ENCODE measurements around the gene RPL13A. TPM values are rescaled to one million over a fixed set of nuclear protein-coding genes. Genes with fewer than 3 reads are reported as not detected.

RPL13A gene
- total and polyA plus RNA-seq, 9 of the 15 experiments (the other 6 are each of a cell fraction or from before 2014, with no cell fraction given): 1,744 to 5,482 (median 2,949) TPM

- no peak overlapping the region for H2AFZ ChIP-seq (ENCODE audit: low read depth, low read length)
- H3K27ac ChIP-seq (ENCODE audit: extremely low read depth, low read depth, low read length): peak overlapping the region; percentile 9; the same call in 1 of the 3 replicates
- no peaks in the 10 kb centered on the region; the same call in 1 of the 2 replicates for H4K20me1 ChIP-seq (replicated peaks; ENCODE audit: control insufficient read depth, insufficient read depth, low read length)
- FAIRE-seq (no peak), DNase-seq (ENCODE audit: extremely low read depth in 1 of 4, low spot score in 3 of 4) (peak; percentile 66 to 76 (median 72)), ATAC-seq (peak; percentile 19)
- BruUV-seq (replicated peaks): no TSS peak
- H3K9me3 ChIP-seq (replicated peaks; ENCODE audit: control insufficient read depth, insufficient read depth, low read depth, low read length): no peaks in the 10 kb centered on the region
- ChIA-PET POLR2A (interaction anchor here (0.6 to 1.2 kb wide), 6 partner anchors 9 to 169 kb away, joined by 3 to 4 read pairs (median 3); partner anchors contain the start of gene RPS11), CTCF (ENCODE audit: low intra/inter-chr PET ratio) (no interaction called here)
- H3K9me1 ChIP-seq (ENCODE audit: control insufficient read depth, insufficient read depth, low read length): no peaks in the 10 kb centered on the region
- peak overlapping the region in 1 of 2 experiments; percentile 65; a peak in 2 of 4 replicates for H3K9ac ChIP-seq (ENCODE audit: insufficient read depth in 1 of 2, low read depth in 2 of 2, low read length in 2 of 2)
- peak overlapping the region; percentile 39 for H3K4me2 ChIP-seq (ENCODE audit: insufficient read depth, low read length)
- 72% methylated on average over 24 of the region's 32 CpGs for WGBS (ENCODE audit: insufficient coverage, low coverage, missing lambda C conversion rate)
- intact Hi-C loops (cut with micrococcal nuclease) (loop anchor here (10.0 kb wide), 1 partner anchor 183 kb away; no protein-coding TSS in a partner anchor), in situ Hi-C loops (cut with MboI) (no loop called here)
- H3K79me2 ChIP-seq (ENCODE audit: control insufficient read depth, insufficient read depth, low read length): peaks cover 34% of the 10 kb centered on the region
- no peak overlapping the region for H3K4me3 ChIP-seq
- H3K36me3 ChIP-seq (ENCODE audit: control insufficient read depth, insufficient read depth, low read length): peaks cover 41% of the 10 kb centered on the region; the same call in 2 of the 3 replicates
- no peaks in the 10 kb centered on the region for H3K27me3 ChIP-seq (ENCODE audit: control insufficient read depth in 2 of 2, insufficient read depth in 2 of 2, low read length in 2 of 2)
- peaks cover 16 to 59% of the 10 kb centered on the region in 2 experiments; a peak in 4 of 5 replicates for H3K4me1 ChIP-seq (replicated peaks in 1 of 2; ENCODE audit: control insufficient read depth in 2 of 2, insufficient read depth in 2 of 2, low read length in 2 of 2)
- TF ChIP-seq NEUROD1 (IDR thresholded peaks at IDR 0.05; ENCODE audit: borderline replicate concordance, low read depth, low read length, partially characterized antibody): no peak
- TF ChIP-seq NFXL1 (CRISPR knock-in tag; IDR thresholded peaks at IDR 0.05): no peak
- TF ChIP-seq GTF3C2 (IDR thresholded peaks at IDR 0.05; ENCODE audit: borderline replicate concordance, extremely low read depth, insufficient read length): no peak
- TF ChIP-seq CREM (IDR thresholded peaks at IDR 0.05; ENCODE audit: low read depth): peak; percentile 68
- no peak for TF ChIP-seq GMEB1 (CRISPR knock-in tag; IDR thresholded peaks at IDR 0.05)
- TF ChIP-seq, protein P1, sequence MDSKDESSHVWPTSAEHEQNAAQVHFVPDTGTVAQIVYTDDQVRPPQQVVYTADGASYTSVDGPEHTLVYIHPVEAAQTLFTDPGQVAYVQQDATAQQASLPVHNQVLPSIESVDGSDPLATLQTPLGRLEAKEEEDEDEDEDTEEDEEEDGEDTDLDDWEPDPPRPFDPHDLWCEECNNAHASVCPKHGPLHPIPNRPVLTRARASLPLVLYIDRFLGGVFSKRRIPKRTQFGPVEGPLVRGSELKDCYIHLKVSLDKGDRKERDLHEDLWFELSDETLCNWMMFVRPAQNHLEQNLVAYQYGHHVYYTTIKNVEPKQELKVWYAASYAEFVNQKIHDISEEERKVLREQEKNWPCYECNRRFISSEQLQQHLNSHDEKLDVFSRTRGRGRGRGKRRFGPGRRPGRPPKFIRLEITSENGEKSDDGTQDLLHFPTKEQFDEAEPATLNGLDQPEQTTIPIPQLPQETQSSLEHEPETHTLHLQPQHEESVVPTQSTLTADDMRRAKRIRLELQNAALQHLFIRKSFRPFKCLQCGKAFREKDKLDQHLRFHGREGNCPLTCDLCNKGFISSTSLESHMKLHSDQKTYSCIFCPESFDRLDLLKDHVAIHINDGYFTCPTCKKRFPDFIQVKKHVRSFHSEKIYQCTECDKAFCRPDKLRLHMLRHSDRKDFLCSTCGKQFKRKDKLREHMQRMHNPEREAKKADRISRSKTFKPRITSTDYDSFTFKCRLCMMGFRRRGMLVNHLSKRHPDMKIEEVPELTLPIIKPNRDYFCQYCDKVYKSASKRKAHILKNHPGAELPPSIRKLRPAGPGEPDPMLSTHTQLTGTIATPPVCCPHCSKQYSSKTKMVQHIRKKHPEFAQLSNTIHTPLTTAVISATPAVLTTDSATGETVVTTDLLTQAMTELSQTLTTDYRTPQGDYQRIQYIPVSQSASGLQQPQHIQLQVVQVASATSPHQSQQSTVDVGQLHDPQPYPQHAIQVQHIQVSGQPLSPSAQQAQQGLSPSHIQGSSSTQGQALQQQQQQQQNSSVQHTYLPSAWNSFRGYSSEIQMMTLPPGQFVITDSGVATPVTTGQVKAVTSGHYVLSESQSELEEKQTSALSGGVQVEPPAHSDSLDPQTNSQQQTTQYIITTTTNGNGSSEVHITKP (IDR thresholded peaks at IDR 0.05; ENCODE audit: partially characterized antibody): no peak
- TF ChIP-seq THRAP3 (IDR thresholded peaks at IDR 0.05; ENCODE audit: borderline replicate concordance): no peak
- TF ChIP-seq JUN (IDR thresholded peaks at IDR 0.05; ENCODE audit: borderline replicate concordance, low read depth, low read length): no peak
- TF ChIP-seq JUN (CRISPR knock-in tag; IDR thresholded peaks at IDR 0.05; ENCODE audit: borderline replicate concordance): no peak
- TF ChIP-seq STAT5A (IDR thresholded peaks at IDR 0.05; ENCODE audit: borderline replicate concordance, low read length): no peak
- no peak for TF ChIP-seq KAT7 (CRISPR knock-in tag; IDR thresholded peaks at IDR 0.05; ENCODE audit: borderline replicate concordance)
These were observed 39.6 kb upstream of the RPL13A start for GRCh38 chr19:49447485-49448431.
